ENCODE data around the gene ZNF805. TPM values are rescaled to one million over a fixed set of nuclear protein-coding genes. Genes with fewer than 3 reads are reported as not detected.

Gene ZNF805
- total and polyA plus RNA-seq, 2 of the 13 experiments (the other 11 are each of a cell fraction or from before 2014, with no cell fraction given) = 5.1 to 12.8 TPM

GRCh38 chr19:57292547-57292946 is 52.1 kb downstream of the ZNF805 start:
- H3K79me2 ChIP-seq (ENCODE audit: insufficient read depth, low read length) = peaks cover 52% of the 10 kb centered on the region
- ATAC-seq (no peak), FAIRE-seq (no peak), DNase-seq (ENCODE audit: low spot score) (no peak)
- POLR2A ChIA-PET = no interaction called here
- H3K4me1 ChIP-seq (ENCODE audit: insufficient read depth, low read length) = no peaks in the 10 kb centered on the region
- H3K4me3 ChIP-seq (replicated peaks in 1 of 3; ENCODE audit: insufficient read depth in 1 of 3, low read depth in 2 of 3, low read length in 3 of 3) = no peak overlapping the region
- in situ Hi-C loops (cut with HindIII; ENCODE audit: extremely low pct_ligation_motif_present, low pct_unique_long_range_greater_than_20kb) (no loop called here), intact Hi-C loops (cut with micrococcal nuclease; ENCODE audit: unreplicated experiment) (no loop called here)
- H3K27me3 ChIP-seq (ENCODE audit: control insufficient read depth in 1 of 2, insufficient read depth in 2 of 2, low read length in 2 of 2) = no peaks in the 10 kb centered on the region
- WGBS (ENCODE audit: low lambda C conversion rate) = 78% methylated on average over 1 of the region's 1 CpG
- BruUV-seq (replicated peaks) = no TSS peak
- CTCF ChIA-PET (ENCODE audit: low intra/inter-chr PET ratio, low total read pairs) = no interaction called here
- H3K9me3 ChIP-seq (ENCODE audit: low read length) = no peaks in the 10 kb centered on the region
- H3K4me2 ChIP-seq (ENCODE audit: low read depth, low read length) = no peak overlapping the region
- no peak overlapping the region for H3K9ac ChIP-seq (ENCODE audit: insufficient read depth, low read depth, low read length)
- no peak overlapping the region for H2AFZ ChIP-seq (ENCODE audit: low read length)
- H3K27ac ChIP-seq (ENCODE audit: extremely low read length, insufficient read depth, low read length) = no peak overlapping the region
- H4K20me1 ChIP-seq (ENCODE audit: insufficient read depth, low read length) = peaks cover 22% of the 10 kb centered on the region
- H3K36me3 ChIP-seq (replicated peaks in 1 of 2; ENCODE audit: control insufficient read depth in 1 of 2, insufficient read depth in 2 of 2, low read length in 2 of 2) = peaks cover 18 to 79% of the 10 kb centered on the region in 2 experiments
- TF ChIP-seq, protein P1, sequence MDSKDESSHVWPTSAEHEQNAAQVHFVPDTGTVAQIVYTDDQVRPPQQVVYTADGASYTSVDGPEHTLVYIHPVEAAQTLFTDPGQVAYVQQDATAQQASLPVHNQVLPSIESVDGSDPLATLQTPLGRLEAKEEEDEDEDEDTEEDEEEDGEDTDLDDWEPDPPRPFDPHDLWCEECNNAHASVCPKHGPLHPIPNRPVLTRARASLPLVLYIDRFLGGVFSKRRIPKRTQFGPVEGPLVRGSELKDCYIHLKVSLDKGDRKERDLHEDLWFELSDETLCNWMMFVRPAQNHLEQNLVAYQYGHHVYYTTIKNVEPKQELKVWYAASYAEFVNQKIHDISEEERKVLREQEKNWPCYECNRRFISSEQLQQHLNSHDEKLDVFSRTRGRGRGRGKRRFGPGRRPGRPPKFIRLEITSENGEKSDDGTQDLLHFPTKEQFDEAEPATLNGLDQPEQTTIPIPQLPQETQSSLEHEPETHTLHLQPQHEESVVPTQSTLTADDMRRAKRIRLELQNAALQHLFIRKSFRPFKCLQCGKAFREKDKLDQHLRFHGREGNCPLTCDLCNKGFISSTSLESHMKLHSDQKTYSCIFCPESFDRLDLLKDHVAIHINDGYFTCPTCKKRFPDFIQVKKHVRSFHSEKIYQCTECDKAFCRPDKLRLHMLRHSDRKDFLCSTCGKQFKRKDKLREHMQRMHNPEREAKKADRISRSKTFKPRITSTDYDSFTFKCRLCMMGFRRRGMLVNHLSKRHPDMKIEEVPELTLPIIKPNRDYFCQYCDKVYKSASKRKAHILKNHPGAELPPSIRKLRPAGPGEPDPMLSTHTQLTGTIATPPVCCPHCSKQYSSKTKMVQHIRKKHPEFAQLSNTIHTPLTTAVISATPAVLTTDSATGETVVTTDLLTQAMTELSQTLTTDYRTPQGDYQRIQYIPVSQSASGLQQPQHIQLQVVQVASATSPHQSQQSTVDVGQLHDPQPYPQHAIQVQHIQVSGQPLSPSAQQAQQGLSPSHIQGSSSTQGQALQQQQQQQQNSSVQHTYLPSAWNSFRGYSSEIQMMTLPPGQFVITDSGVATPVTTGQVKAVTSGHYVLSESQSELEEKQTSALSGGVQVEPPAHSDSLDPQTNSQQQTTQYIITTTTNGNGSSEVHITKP (CRISPR knock-in tag; IDR thresholded peaks at IDR 0.05; ENCODE audit: low read depth) = no peak
- TF ChIP-seq ZZZ3 (CRISPR knock-in tag; IDR thresholded peaks at IDR 0.05; ENCODE audit: borderline replicate concordance) (no peak), SRSF9 (IDR thresholded peaks at IDR 0.05; ENCODE audit: borderline replicate concordance, insufficient read depth, low read depth, low read length, poor library complexity, severe bottlenecking) (no peak), ZNF781 (CRISPR knock-in tag; IDR thresholded peaks at IDR 0.05; ENCODE audit: borderline replicate concordance, not compliant biosample characterization) (no peak), HNF1B (CRISPR knock-in tag; IDR thresholded peaks at IDR 0.05) (no peak), MTA3 (CRISPR knock-in tag; IDR thresholded peaks at IDR 0.05) (no peak), POLR2AphosphoS2 (IDR thresholded peaks at IDR 0.05; ENCODE audit: low read depth, low read length) (no peak), HBP1 (CRISPR knock-in tag; IDR thresholded peaks at IDR 0.05; ENCODE audit: low read depth) (no peak), KDM5A (IDR thresholded peaks at IDR 0.05; ENCODE audit: borderline replicate concordance, low read length) (no peak), TEF (CRISPR knock-in tag; IDR thresholded peaks at IDR 0.05) (no peak)
- TF ChIP-seq, protein P2, sequence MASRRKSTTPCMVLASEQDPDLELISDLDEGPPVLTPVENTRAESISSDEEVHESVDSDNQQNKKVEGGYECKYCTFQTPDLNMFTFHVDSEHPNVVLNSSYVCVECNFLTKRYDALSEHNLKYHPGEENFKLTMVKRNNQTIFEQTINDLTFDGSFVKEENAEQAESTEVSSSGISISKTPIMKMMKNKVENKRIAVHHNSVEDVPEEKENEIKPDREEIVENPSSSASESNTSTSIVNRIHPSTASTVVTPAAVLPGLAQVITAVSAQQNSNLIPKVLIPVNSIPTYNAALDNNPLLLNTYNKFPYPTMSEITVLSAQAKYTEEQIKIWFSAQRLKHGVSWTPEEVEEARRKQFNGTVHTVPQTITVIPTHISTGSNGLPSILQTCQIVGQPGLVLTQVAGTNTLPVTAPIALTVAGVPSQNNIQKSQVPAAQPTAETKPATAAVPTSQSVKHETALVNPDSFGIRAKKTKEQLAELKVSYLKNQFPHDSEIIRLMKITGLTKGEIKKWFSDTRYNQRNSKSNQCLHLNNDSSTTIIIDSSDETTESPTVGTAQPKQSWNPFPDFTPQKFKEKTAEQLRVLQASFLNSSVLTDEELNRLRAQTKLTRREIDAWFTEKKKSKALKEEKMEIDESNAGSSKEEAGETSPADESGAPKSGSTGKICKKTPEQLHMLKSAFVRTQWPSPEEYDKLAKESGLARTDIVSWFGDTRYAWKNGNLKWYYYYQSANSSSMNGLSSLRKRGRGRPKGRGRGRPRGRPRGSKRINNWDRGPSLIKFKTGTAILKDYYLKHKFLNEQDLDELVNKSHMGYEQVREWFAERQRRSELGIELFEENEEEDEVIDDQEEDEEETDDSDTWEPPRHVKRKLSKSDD (CRISPR knock-in tag; IDR thresholded peaks at IDR 0.05; ENCODE audit: low read depth) = no peak
- TF ChIP-seq, protein P3, sequence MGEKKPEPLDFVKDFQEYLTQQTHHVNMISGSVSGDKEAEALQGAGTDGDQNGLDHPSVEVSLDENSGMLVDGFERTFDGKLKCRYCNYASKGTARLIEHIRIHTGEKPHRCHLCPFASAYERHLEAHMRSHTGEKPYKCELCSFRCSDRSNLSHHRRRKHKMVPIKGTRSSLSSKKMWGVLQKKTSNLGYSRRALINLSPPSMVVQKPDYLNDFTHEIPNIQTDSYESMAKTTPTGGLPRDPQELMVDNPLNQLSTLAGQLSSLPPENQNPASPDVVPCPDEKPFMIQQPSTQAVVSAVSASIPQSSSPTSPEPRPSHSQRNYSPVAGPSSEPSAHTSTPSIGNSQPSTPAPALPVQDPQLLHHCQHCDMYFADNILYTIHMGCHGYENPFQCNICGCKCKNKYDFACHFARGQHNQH (CRISPR knock-in tag; IDR thresholded peaks at IDR 0.05) = no peak

Data from HepG2 (cell line).